ENCODE results near the gene EFHC1.
A peak's percentile ranks its signal among the peaks of the same experiment; 100 is the strongest.

Gene EFHC1

GRCh38 chr6:52558266-52559000 lies 138.3 kb downstream of the EFHC1 start:
- no peak for DNase-seq

- DNase-seq: no peak
Observed at GRCh38 chr6:52560462-52560861, 140.3 kb downstream of the EFHC1 start.

GRCh38 chr6:52562911-52563310 lies 142.8 kb downstream of the EFHC1 start:
- no peak for DNase-seq

- no peak for DNase-seq
Observed at GRCh38 chr6:52564856-52565255, 144.7 kb downstream of the EFHC1 start.

DNA sequence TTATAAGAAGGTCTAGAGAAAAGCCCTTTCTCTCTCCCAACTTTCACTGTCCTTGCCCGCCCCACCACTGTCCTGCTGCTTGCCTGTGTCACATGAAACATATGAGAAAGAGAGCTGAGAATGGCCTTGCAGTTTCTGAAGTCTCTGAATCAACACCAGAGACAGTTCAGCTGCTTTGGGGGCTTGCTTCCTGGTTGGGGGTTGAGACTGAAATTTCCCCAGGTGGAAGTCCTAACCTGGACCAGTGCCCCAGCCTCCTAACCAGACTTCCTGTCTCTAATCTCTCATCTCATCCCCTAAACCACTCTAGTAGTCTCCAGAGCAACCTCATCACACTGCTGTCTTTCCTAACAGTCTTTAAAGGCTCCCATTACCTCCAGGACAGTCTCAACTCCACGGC lies 146.1 kb downstream of the EFHC1 start:
- DNase-seq: no peak

DNA sequence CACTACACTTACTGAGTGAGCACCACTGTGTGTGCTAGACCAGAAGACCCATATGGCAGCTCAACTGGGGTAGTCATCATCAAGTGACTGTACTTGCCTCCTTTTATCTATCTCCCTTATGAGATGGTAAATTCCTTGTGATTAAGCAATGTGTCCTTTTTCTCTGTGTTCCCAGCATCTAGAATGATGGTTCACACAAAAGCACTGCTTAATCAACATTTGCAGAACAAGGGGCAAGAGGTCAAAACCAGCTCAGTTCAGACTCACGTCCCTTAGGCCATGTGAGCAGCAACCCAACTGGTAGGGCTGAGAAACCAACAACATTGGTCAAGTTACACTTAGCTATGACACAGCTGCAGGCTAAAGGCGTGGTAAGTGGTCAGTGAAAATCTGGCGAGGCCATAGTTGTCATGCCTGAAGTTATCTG lies 146.7 kb downstream of the EFHC1 start:
- DNase-seq: peak; percentile 84

- peak; percentile 78 for DNase-seq
Observed at GRCh38 chr6:52568320-52568719, 148.2 kb downstream of the EFHC1 start.

DNA sequence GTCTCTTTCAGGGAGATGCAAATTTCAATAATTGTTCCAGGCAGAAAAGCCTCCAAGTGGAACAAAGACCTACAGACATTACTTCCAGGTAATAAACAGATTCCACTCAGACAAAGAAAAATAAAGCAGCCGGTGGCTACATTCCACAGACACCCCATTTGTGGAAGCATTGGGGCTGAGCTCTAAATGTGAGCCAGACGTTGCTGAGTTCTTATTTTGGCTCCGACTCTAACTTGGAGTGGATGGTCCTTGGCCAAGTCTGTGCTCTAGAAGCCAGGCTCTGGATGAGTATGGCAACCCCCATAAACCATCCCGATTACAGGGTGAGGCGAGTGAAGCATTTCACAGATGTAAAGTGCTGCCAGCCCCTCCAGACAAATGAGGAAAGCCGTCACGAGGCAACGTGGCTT lies 150.2 kb downstream of the EFHC1 start:
- no peak for DNase-seq

GRCh38 chr6:52571099-52571755 lies 151.1 kb downstream of the EFHC1 start:
- DNase-seq: peak; percentile 84

GRCh38 chr6:52572536-52572935 lies 152.4 kb downstream of the EFHC1 start:
- DNase-seq: no peak

GRCh38 chr6:52573295-52573694 lies 153.2 kb downstream of the EFHC1 start:
- peak; percentile 67 for DNase-seq
